Stimulated activated effector memory CD8-positive, alpha-beta T cell treated with anti-CD3 and anti-CD28 coated beads, Interleukin-12 subunit alpha, Interleukin-12 subunit beta, amount 100 ng/mL, for 72 hours (primary cell): ENCODE results near the gene SNAPC4.
"Not testable (repeated sequence)": the region's sequence is repeated elsewhere in the genome, so short reads cannot be mapped to it uniquely, and the experiment has no call there.

Source experiments
- ATAC-seq: fragments of 150-1000 bp; cut with Tn5 transposase; 2 replicates; pipeline ENCODE4 v1.10.0; 2021
- DNase-seq, 2 donors: peaks; one replicate each; pipeline ENCODE4 v3.0.0; 2021 to 2022; ENCODE audit warnings: low spot score in 2 of 2
- H3K27ac Mint-ChIP-seq: one replicate; pipeline ENCODE4 v1.8.0; 2022; ENCODE audit warnings: mild to moderate bottlenecking, mixed read lengths
- H3K36me3 Mint-ChIP-seq: one replicate; pipeline ENCODE4 v1.8.0; 2022; ENCODE audit warnings: mild to moderate bottlenecking, mixed read lengths
- H3K4me1 Mint-ChIP-seq: one replicate; pipeline ENCODE4 v1.8.0; 2022; ENCODE audit warnings: mixed read lengths
- H3K4me3 Mint-ChIP-seq: one replicate; pipeline ENCODE4 v1.8.0; 2022; ENCODE audit warnings: mild to moderate bottlenecking, mixed read lengths
- H3K9me3 Mint-ChIP-seq: one replicate; pipeline ENCODE4 v1.8.0; 2022; ENCODE audit warnings: mixed read lengths

SNAPC4 gene

DNA sequence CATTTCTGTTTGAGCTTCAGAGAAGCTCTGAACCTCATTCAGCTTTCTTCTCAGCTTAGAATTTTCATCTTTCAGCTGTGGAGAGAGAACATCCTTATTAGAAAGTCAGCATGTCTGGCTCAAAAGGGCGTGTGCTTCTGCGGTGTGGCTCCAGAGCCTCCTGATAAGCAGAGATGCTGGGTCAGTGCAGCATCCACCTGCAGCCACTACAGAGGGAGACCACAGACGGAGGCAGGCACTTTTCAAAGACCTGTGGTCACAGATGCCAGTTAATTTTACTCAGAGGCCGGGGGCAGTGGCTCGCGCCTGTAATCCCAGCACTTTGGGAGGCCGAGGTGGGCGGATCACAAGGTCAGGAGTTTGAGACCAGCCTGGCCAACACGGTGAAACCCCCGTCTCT is 5.9 kb upstream of the SNAPC4 start:
- peaks cover 59% of the 10 kb centered on the region for H3K4me1 Mint-ChIP-seq
- DNase-seq, H3K27ac Mint-ChIP-seq, ATAC-seq, H3K9me3 Mint-ChIP-seq, H3K4me3 Mint-ChIP-seq: not testable (repeated sequence)
- H3K36me3 Mint-ChIP-seq = peaks cover 85% of the 10 kb centered on the region

DNA sequence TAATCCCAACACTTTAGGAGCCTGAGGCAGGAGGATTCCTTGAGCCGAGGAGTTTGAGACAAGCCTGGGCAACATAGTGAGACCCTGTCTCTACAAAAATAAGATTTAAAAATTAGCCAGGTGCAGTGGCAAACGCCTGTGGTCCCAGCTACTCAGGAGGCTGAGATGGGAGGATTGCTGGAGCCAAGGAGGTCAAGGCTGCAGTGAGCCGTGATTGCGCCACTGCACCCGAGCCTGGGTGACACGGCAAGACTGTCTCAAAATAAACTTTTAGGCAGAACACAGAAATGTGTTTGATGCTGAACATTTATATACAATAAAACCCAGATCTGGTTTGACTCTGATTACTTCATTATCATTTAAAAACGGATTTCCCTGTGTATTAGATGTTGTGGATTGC is 5.5 kb upstream of the SNAPC4 start:
- DNase-seq = no peak
- peak overlapping the region; percentile 76 for H3K4me3 Mint-ChIP-seq
- peak overlapping the region; percentile 83 for H3K27ac Mint-ChIP-seq
- ATAC-seq = no peak
- H3K4me1 Mint-ChIP-seq = peaks cover 62% of the 10 kb centered on the region
- H3K9me3 Mint-ChIP-seq = no peaks in the 10 kb centered on the region
- H3K36me3 Mint-ChIP-seq = peaks cover 80% of the 10 kb centered on the region

DNA sequence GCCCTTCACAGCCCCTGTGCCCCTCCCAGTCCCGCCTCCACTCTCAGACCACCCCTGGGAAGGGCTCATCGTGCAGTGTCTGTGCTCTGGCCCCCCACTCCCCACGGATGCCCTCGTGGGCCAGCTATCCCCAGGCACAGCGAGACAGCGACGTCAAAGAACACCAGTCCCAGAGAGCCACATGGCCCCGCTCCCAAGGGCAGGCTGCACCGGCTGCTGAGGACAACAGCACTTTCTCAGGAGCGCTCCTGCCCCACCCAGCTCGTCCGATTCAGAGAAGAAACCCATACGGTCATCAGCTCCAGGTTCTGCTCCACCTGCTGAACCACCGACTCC is 4.8 kb upstream of the SNAPC4 start:
- Mint-ChIP-seq H3K9me3 (no peaks in the 10 kb centered on the region), H3K27ac (peak overlapping the region; percentile 83), H3K36me3 (peaks cover 73% of the 10 kb centered on the region), H3K4me1 (peaks cover 61% of the 10 kb centered on the region), H3K4me3 (peak overlapping the region; percentile 76)
- ATAC-seq (no peak), DNase-seq (no peak)

DNA sequence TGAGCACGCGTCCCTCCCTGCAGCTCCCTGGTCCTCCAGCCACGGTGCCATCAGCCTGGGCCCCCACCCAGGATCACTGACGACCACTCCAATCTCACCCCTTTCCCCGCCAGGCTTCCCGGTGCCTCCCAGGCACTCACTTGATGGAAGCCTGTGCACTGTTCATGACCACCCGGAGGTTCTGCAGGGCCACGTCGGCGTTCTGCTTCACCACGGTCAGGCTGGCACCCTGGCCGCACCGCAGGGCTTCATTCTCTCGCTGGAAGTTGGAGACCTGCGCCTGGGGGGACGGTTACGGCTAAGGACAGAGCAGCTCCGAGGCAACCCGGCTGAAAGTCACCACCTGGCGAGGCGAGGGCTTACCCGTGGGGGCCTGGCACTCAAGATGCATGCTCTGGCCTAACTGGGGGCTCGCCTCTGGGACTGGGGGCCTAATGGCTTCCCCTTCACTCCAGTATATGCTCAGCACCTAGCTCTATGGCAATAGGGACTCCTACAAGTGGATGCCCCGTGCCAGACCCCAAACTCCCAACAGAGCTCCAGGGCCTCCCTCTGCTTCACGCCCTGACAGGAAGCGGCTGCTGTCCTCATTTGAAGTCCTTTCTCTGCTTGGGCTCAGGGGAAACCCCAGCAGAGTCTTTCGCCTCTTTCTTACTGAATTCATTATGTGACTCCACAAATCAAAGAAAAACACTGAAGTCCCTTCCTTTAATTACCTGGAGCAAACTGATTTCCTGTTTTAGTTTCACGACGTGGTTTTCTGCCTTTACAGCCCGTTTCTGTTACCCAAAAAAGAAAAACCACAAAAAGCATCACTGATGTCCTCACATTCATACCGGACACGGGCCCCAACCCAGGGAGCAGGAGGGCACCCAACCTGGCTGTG is 4.2 kb upstream of the SNAPC4 start:
- H3K36me3 Mint-ChIP-seq = peaks cover 71% of the 10 kb centered on the region
- peaks cover 58% of the 10 kb centered on the region for H3K4me1 Mint-ChIP-seq
- no peaks in the 10 kb centered on the region for H3K9me3 Mint-ChIP-seq
- ATAC-seq (peak; percentile 55), DNase-seq (peak; percentile 20 to 64)
- H3K4me3 Mint-ChIP-seq = peak overlapping the region; percentile 76
- peak overlapping the region; percentile 83 for H3K27ac Mint-ChIP-seq

DNA sequence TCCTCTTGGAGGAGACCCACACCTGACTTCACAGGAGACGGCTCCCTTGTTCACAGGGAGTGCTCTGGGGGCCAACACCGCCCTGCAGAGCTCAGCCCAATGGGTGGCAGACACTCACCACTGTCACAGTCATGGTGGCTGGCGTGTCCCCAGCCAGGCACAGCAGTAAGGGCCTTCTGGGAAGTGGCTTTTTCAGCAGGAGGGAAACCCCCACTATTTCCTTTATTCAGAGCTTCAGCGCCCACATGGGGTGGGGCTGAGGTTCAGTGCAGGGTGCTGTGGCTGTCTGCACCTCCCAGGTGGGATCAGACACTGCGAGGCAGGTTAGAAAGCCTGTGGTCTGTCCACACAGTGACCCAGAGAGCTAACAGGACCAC is 3.6 kb upstream of the SNAPC4 start:
- H3K36me3 Mint-ChIP-seq = peaks cover 71% of the 10 kb centered on the region
- peak overlapping the region; percentile 76 for H3K4me3 Mint-ChIP-seq
- peak overlapping the region; percentile 83 for H3K27ac Mint-ChIP-seq
- no peaks in the 10 kb centered on the region for H3K9me3 Mint-ChIP-seq
- DNase-seq (peak; percentile 59 to 78), ATAC-seq (peak; percentile 87)
- peaks cover 58% of the 10 kb centered on the region for H3K4me1 Mint-ChIP-seq

DNA sequence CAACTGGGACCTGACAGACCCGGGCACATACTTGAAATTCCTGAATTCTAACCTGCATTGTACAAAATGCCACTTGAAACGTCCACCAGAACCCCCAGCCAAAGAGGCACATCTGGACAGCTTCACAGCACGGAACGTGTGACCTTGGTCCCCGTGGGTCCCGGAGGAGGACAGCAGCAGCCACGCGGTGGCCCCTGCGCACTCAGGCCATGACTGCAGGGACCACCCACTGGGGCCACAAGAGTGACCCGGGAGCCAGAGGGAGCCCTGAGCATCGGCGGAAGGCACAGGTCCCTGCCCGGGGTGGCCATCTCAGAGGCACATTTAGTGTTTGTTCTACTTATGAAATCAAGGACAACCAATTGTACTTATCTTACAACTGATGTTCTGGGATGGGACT is 2.1 kb upstream of the SNAPC4 start:
- Mint-ChIP-seq H3K4me1 (peaks cover 56% of the 10 kb centered on the region), H3K4me3 (no peak overlapping the region), H3K9me3 (no peaks in the 10 kb centered on the region), H3K27ac (peak overlapping the region; percentile 83), H3K36me3 (peaks cover 71% of the 10 kb centered on the region)
- DNase-seq (no peak), ATAC-seq (no peak)

DNA sequence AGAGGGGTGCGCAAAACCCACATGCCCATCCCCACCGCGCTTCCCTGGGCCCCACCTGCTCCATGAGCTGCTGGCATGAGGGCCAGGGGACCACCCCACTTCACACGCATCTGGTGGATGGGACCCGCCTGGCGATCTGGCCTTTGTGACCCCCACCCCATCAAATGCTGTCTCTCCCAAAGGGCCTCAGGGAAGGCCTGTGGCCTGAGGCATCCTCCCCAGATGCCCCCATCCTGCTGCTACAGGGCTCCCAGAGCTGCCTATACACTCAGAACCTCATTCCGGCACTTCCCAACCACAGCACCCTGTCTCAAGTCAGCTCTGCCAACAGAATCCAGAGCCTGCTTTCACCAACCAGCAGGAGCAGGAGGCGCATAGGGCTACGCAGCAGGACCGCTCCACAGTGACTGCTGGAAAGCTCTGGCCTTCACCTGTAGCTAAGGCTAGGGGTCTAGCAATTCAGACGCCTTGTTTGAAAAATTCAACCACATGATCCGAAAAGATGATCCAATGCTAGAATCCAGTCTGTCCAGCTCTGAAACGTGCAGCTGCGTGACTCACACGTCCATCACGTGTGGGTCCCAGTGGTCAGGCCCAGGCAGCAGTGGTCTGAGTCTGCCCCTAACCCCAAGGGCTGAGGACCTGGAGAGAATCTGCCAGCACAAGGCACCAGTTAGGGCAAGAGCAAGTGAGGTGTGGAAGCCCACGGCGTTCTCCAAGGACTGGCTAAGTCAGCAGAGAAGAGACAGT is 1.4 kb upstream of the SNAPC4 start:
- DNase-seq (no peak), ATAC-seq (no peak)
- Mint-ChIP-seq H3K4me3 (peak overlapping the region; percentile 83), H3K27ac (peak overlapping the region; percentile 83), H3K9me3 (no peaks in the 10 kb centered on the region), H3K36me3 (peaks cover 71% of the 10 kb centered on the region), H3K4me1 (peaks cover 60% of the 10 kb centered on the region)

DNA sequence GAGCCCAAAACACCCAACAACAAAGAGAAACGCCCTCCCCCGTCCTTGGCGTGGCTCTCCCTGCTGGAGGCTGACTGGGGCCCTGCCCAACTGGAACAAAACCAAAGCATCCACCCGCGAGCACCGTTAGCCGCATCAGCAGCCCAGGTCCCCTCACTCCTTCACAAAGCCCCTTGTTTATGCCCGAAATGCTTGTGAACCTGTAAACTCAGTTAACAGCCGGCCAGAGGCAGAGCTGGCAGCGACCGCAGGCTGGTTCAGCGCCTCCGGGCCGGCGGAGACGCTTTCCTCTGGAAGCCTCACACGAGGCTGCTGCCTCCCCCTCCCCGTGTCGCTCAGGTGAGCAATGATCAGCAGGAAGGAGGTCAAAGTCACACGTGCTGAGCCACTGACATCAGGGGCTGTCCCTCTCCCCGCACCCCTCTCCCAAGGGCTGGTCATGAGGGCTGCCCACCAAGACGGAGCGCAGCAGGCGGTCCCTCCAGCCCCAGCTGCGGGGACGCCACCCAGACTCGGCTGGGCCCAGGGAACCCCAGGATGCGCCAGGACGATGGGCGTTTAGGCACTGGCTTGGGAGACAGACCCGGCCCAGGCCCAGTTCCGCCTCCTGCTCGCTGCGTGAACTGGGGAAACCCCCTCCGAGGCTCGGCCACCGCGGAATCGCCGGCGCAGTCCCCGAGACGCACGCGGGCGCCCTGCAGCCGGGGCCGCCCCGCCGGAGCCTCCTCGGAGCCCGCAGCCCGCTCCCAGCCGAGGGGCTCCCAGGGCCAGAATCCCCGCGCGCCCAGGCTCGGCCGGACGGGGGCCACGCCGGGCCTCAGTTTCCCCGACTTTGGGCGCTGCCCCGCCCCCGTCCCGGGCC is 563 bp downstream of the SNAPC4 start:
- H3K4me1 Mint-ChIP-seq = peaks cover 48% of the 10 kb centered on the region
- peak overlapping the region; percentile 80 for H3K27ac Mint-ChIP-seq
- peaks cover 71% of the 10 kb centered on the region for H3K36me3 Mint-ChIP-seq
- no peaks in the 10 kb centered on the region for H3K9me3 Mint-ChIP-seq
- DNase-seq (peak; percentile 24 to 69), ATAC-seq (peak; percentile 19)
- peak overlapping the region; percentile 83 for H3K4me3 Mint-ChIP-seq

DNA sequence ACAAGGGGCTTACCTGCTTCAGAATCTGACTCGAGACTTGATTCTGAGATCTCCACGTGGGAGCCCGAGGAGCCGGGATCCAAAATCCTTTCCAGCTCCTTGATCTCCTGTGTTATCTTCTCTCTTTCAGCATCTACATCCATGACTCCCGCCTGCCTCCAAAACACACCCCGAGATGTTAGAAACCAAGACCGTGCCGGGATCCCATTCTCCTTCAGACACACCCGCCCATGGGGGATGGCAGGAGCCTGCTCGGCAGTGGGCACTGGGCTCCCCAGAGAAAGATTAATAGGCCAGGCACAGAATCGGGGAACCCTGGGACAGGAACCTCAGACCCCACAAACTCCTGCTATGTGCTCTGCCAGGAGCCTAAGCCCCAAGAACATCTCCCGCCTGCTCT is 1.7 kb downstream of the SNAPC4 start:
- H3K4me1 Mint-ChIP-seq = peaks cover 37% of the 10 kb centered on the region
- DNase-seq (no peak), ATAC-seq (no peak)
- no peaks in the 10 kb centered on the region for H3K9me3 Mint-ChIP-seq
- peaks cover 76% of the 10 kb centered on the region for H3K36me3 Mint-ChIP-seq
- peak overlapping the region; percentile 83 for H3K4me3 Mint-ChIP-seq
- peak overlapping the region; percentile 80 for H3K27ac Mint-ChIP-seq

DNA sequence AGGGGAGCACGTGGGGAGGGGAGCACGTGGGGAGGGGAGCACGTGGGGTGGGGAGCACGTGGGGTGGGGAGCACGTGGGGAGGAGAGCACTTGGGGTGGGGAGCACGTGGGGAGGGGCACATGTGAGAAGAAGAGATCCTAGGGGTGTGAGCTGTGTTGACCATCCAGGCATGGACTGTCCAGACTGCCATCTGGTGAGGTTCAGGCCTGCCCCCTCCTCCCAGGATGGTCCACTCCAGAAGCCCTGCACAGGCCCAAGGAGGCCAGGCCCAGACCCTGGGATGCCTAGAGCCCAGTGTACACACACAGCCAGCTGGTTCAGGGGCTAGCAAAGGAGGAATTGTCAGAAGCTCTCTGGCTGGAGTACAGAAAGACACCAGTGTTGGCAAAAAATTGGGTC is 2.3 kb downstream of the SNAPC4 start:
- H3K27ac Mint-ChIP-seq = no peak overlapping the region
- H3K4me3 Mint-ChIP-seq = peak overlapping the region; percentile 10
- no peak for ATAC-seq

DNA sequence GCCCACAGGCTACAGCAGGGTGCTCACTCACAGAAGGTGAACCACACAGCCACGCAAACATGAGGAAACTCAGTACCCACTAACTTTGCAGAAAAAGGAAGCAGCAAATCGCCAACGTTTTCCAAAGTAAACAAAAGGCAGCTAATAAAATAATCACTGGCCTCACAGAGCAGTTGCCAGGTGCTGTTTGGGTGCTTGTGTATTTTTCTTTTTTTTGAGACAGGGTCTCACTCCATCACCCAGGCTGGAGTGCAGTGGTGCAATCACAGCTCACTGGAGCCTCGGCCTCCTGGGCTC is 3.8 kb downstream of the SNAPC4 start:
- DNase-seq = no peak
- H3K36me3 Mint-ChIP-seq = peaks cover 77% of the 10 kb centered on the region
- H3K27ac Mint-ChIP-seq = no peak overlapping the region
- ATAC-seq = no peak
- peaks cover 29% of the 10 kb centered on the region for H3K4me1 Mint-ChIP-seq
- no peaks in the 10 kb centered on the region for H3K9me3 Mint-ChIP-seq
- H3K4me3 Mint-ChIP-seq = no peak overlapping the region

More for the DNA sequence above, 2.3 kb downstream of the SNAPC4 start:
- H3K4me1 Mint-ChIP-seq = peaks cover 36% of the 10 kb centered on the region
- DNase-seq = no peak
- H3K9me3 Mint-ChIP-seq = no peaks in the 10 kb centered on the region
- peaks cover 76% of the 10 kb centered on the region for H3K36me3 Mint-ChIP-seq

DNA sequence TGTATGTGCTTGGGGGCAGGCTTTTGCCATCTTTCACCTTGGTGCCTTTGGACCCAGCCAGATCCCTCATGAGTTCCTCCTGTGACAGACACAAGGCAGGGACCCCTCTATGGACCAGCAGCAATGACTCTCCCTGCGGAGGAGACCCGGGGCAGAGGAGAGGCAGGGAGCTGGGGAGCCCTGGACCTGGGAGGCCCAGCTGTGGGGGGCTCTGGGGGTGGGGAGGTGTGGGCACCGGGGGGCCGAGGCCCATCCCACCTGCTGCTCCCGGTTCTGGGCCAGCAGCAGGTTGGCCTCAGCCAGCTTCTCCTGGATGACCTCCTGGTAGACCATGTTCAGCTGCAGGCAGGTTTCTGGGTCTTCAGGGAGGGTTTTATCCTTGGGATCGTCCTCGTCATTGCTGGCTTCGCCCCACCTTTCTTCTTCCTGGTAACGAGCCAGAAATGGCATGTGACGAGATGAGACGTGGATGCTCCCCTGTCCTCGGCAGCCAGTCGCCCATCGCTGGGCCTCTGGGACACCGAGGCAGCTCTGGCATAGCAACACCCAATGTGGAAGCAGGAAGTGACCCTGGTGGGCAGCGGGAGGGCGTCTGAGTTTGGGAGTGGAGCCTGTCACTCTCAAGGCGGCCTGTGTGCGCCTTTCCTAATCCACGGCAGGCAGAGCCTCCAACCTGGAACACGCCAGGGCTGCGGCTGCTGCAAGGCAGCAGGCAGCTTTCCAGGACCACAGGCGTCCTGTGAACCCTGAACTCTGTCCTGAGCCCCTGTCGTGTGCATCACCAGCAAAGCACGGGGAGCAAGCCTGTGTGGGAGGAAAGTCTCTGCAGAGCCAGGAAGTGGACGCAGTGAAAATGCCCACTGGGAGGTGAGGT is 4.4 kb downstream of the SNAPC4 start:
- Mint-ChIP-seq H3K36me3 (peaks cover 82% of the 10 kb centered on the region), H3K9me3 (no peaks in the 10 kb centered on the region), H3K27ac (no peak overlapping the region), H3K4me3 (no peak overlapping the region), H3K4me1 (peaks cover 25% of the 10 kb centered on the region)
- DNase-seq (no peak), ATAC-seq (no peak)

DNA sequence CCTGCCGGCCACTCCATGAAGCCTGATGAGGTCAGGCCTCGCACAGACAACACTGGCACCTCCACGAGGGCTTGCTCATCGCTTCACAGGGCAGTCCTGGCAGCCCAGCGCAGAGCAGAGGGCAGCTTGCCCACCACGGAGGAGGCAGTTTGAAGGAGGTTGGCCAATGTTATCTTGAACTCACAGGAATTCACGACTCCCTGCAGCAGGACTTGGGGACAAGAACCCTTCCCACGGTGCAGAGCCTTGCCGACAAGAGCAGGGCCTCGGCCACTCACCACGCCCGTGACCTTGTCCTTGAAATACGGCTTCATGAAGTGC is 5.0 kb downstream of the SNAPC4 start:
- peaks cover 88% of the 10 kb centered on the region for H3K36me3 Mint-ChIP-seq
- no peak overlapping the region for H3K27ac Mint-ChIP-seq
- no peaks in the 10 kb centered on the region for H3K9me3 Mint-ChIP-seq
- H3K4me3 Mint-ChIP-seq = no peak overlapping the region
- DNase-seq (no peak), ATAC-seq (no peak)
- H3K4me1 Mint-ChIP-seq = peaks cover 22% of the 10 kb centered on the region

DNA sequence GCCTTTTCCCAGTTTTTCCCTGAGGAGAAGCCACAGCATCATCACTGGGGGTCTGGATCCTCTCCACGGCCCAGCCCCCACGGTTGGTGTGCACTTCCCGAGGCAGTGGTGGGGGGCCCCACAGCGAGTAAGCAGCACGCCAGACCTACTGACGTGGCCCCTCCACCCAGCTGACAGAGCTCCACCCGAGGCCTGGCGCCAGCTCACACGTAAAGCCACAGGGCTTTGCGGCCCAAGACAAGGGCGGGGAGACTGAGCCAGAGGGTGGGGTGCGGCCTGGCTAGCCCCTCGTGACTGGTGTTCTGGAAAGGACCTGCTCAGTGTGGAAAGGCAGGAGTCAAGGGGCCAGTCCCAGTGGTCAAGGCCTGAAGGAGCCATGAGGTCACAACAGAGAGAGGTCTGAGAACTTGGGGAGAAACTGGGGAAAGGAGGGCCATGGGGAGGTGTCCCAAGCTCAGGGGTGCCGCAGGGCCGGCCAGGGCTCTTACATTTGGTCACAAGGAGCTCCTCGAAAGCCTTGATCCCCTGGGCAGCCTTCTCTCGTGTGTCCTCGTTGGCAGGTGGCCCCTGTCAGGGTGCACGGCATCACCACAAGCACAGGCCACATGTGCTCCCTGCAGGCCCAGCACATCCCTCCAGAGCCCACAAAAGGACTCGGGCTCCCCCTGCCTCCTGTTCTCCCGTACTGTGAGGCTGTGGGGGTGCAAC is 5.5 kb downstream of the SNAPC4 start:
- H3K36me3 Mint-ChIP-seq = peaks cover 93% of the 10 kb centered on the region
- ATAC-seq = no peak
- DNase-seq = no peak
- H3K4me1 Mint-ChIP-seq = peaks cover 22% of the 10 kb centered on the region
- no peaks in the 10 kb centered on the region for H3K9me3 Mint-ChIP-seq
- H3K4me3 Mint-ChIP-seq = no peak overlapping the region
- no peak overlapping the region for H3K27ac Mint-ChIP-seq
